ENCODE data around the gene USP49.

USP49 gene

GRCh38 chr6:41759905-41760579 is 135.1 kb downstream of the USP49 start:
- Mint-ChIP-seq H3K4me1 (peaks cover 1% of the 10 kb centered on the region), H3K27me3 (peaks cover 5% of the 10 kb centered on the region), H3K27ac (no peak overlapping the region), H3K36me3 (ENCODE audit: low read depth) (no peaks in the 10 kb centered on the region), H3K9me3 (no peaks in the 10 kb centered on the region), H3K4me3 (no peak overlapping the region)
- DNase-seq (no peak), ATAC-seq (no peak)

DNA sequence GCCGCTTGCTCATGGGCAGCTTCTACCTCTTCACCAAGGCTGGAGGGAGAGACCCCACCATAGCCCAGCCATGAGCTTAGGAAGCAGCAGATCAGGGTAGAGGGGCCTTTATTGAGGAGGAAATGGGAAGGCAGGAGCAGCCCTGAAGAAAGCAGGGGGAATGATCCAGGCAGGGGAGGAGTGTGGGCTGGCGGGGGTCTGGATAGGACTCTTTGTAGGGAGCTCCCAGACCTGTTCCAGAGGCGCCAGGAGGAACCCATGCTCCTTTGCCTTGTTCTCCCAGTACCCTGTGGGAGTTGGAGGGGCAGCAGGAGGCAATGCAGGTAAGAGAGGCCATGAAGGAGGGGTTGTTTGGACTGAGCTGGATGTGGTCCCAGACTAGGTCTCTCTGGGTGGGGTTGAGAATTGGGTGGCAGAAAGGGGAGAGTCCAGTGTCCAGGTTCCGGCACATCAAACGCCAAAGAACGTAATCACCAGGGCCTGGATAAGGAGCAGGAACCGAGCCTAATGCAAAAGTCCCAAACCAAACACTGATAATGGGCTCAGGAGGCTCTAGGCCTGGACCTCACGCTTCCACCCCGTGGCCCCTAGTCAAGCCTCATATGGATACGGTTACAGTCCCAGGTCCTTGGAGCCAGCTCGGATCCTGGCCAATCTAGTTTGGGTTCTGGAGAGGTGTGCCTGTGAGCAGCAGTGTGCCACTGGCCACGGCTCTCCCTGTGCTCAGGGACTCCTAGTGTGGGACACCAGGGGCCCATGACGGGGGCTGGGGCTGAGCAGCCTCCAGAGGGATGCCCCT is 135.9 kb downstream of the USP49 start:
- Mint-ChIP-seq H3K36me3 (ENCODE audit: low read depth) (no peaks in the 10 kb centered on the region), H3K4me1 (peaks cover 1% of the 10 kb centered on the region), H3K27me3 (peaks cover 5% of the 10 kb centered on the region), H3K27ac (no peak overlapping the region), H3K4me3 (no peak overlapping the region), H3K9me3 (no peaks in the 10 kb centered on the region)
- no peak for DNase-seq
- no peak for ATAC-seq

DNA sequence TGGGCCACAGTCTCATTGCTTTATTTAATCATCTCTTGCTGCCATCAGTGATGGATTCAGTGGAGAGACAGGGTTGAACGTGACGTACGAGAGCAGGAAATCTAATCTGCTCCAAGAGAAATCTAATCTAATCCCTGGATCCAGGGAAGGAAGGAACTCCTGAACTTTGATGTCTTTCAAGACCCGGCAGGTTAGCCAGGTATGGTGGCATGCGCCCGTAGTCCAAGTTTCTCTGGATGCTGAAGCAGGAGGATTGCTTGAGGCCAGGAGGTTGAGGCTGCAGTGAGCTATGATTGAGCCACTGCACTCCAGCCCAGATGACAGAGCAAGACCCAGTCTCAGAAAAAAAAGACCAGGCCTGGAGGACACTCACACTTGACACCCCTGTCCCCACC is 136.5 kb downstream of the USP49 start:
- peaks cover 1% of the 10 kb centered on the region for H3K4me1 Mint-ChIP-seq
- DNase-seq (no peak), ATAC-seq (no peak)
- no peaks in the 10 kb centered on the region for H3K9me3 Mint-ChIP-seq
- no peak overlapping the region for H3K27ac Mint-ChIP-seq
- H3K27me3 Mint-ChIP-seq: peaks cover 5% of the 10 kb centered on the region
- no peak overlapping the region for H3K4me3 Mint-ChIP-seq
- no peaks in the 10 kb centered on the region for H3K36me3 Mint-ChIP-seq (ENCODE audit: low read depth)

GRCh38 chr6:41757931-41758640 is 137.1 kb downstream of the USP49 start:
- ATAC-seq (no peak), DNase-seq (no peak)
- no peak overlapping the region for H3K4me3 Mint-ChIP-seq

DNA sequence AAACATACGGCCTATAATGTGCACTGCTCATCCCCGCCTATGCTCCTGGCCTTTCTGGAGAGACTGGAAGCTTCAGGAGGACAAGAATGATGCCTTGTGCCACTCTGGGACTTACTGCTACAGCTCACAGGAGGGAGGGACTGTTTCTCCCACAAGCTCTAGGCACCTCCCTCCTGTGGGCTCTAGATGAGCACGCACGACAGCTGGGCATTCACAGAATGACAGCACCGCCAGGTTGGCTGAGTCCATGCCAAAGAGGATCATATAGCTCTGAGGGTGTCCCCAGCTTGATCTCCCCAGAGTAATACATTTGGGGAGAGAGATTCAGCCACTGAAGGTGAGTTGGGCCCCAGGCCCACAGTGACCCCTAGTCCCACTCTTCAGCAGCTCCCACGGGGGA is 137.9 kb downstream of the USP49 start:
- ATAC-seq (no peak), DNase-seq (no peak)
- Mint-ChIP-seq H3K27me3 (peaks cover 5% of the 10 kb centered on the region), H3K4me3 (no peak overlapping the region), H3K9me3 (no peaks in the 10 kb centered on the region), H3K4me1 (peaks cover 1% of the 10 kb centered on the region), H3K27ac (no peak overlapping the region), H3K36me3 (ENCODE audit: low read depth) (no peaks in the 10 kb centered on the region)

More at GRCh38 chr6:41757931-41758640, 137.1 kb downstream of the USP49 start:
- H3K9me3 Mint-ChIP-seq: no peaks in the 10 kb centered on the region
- H3K27me3 Mint-ChIP-seq: peaks cover 5% of the 10 kb centered on the region
- no peak overlapping the region for H3K27ac Mint-ChIP-seq
- H3K36me3 Mint-ChIP-seq (ENCODE audit: low read depth): no peaks in the 10 kb centered on the region
- peaks cover 1% of the 10 kb centered on the region for H3K4me1 Mint-ChIP-seq

GRCh38 chr6:41756354-41756753 is 138.8 kb downstream of the USP49 start:
- Mint-ChIP-seq H3K9me3 (no peaks in the 10 kb centered on the region), H3K4me1 (peaks cover 1% of the 10 kb centered on the region), H3K36me3 (ENCODE audit: low read depth) (no peaks in the 10 kb centered on the region), H3K4me3 (no peak overlapping the region), H3K27me3 (peaks cover 2% of the 10 kb centered on the region), H3K27ac (no peak overlapping the region)
- DNase-seq (no peak), ATAC-seq (no peak)

DNA sequence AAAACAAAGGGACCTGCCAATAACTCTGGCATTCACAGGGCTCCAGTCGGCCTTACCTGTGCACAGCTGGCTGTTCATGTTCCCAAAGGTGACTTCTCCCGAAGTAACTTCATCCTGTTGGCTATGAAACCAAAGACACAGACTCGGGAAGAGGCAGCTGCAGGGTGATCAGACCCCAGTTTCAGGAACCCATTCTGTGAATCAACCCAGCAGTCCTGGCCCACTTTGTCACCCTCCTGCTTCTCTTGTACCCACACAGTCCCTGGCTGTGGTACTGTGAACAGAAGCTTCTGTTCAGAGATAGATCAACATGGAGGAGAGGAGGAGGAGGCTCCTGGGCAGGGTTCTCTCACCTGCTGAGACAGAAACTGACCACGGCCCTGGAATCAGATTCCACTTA is 139.3 kb downstream of the USP49 start:
- Mint-ChIP-seq H3K27me3 (no peaks in the 10 kb centered on the region), H3K4me3 (no peak overlapping the region), H3K9me3 (no peaks in the 10 kb centered on the region), H3K4me1 (peaks cover 1% of the 10 kb centered on the region), H3K36me3 (ENCODE audit: low read depth) (no peaks in the 10 kb centered on the region), H3K27ac (no peak overlapping the region)
- no peak for DNase-seq
- no peak for ATAC-seq

DNA sequence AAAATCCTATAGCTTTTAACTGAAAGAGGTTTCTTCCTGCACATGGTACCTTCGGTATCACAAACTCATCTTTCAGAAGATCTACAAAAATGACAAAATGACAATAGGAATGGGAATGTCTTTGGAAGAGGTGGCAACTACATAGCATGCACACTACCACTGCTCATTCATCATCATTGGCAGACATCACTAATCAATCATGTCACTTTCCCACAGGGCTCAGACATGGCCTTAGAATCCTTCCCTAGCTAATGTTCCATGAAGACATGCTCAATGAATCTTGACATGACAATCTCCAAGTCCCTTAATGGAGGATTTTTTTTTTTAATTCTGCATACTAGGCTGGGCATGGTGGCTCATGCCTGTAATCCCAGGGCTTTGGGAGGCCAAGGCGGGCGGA is 144.8 kb downstream of the USP49 start:
- no peak overlapping the region for H3K27ac Mint-ChIP-seq
- no peak overlapping the region for H3K4me3 Mint-ChIP-seq
- no peaks in the 10 kb centered on the region for H3K4me1 Mint-ChIP-seq
- no peaks in the 10 kb centered on the region for H3K36me3 Mint-ChIP-seq (ENCODE audit: low read depth)
- no peaks in the 10 kb centered on the region for H3K9me3 Mint-ChIP-seq
- H3K27me3 Mint-ChIP-seq: no peaks in the 10 kb centered on the region
- DNase-seq (no peak), ATAC-seq (no peak)

GRCh38 chr6:41748542-41748941 is 146.6 kb downstream of the USP49 start:
- H3K4me3 Mint-ChIP-seq: no peak overlapping the region
- H3K27ac Mint-ChIP-seq: no peak overlapping the region
- ATAC-seq (no peak), DNase-seq (no peak)
- no peaks in the 10 kb centered on the region for H3K36me3 Mint-ChIP-seq (ENCODE audit: low read depth)
- no peaks in the 10 kb centered on the region for H3K4me1 Mint-ChIP-seq
- H3K9me3 Mint-ChIP-seq: no peaks in the 10 kb centered on the region
- no peaks in the 10 kb centered on the region for H3K27me3 Mint-ChIP-seq

DNA sequence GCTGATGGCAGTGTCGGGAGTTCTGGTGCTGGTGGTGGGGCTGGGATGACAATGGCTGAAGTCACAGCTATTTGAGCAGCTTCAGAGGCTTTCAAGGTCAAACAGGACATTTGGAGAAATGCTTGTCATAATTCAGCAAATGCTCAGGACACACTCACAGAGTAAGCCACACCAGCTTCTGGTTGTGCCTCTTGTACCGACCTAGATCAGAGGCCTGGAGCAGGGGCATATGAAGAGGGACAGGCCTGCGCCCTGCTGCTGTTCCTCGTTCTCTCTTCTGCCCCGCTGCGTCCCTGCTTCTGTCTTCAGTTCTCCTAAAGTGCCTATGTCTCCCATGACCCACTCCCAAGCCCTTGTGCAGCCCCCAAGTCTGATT is 147.1 kb downstream of the USP49 start:
- Mint-ChIP-seq H3K9me3 (no peaks in the 10 kb centered on the region), H3K4me3 (no peak overlapping the region), H3K36me3 (ENCODE audit: low read depth) (no peaks in the 10 kb centered on the region), H3K27ac (no peak overlapping the region), H3K4me1 (no peaks in the 10 kb centered on the region), H3K27me3 (no peaks in the 10 kb centered on the region)
- DNase-seq (no peak), ATAC-seq (no peak)

GRCh38 chr6:41747256-41748101 is 147.7 kb downstream of the USP49 start, which contains the start of gene PGC:
Gene PGC (minus strand): TSS chr6:41747397. CDS start chr6:41747334, 63 bp downstream.
- H3K27ac Mint-ChIP-seq: no peak within 1 kb of the TSS

DNA sequence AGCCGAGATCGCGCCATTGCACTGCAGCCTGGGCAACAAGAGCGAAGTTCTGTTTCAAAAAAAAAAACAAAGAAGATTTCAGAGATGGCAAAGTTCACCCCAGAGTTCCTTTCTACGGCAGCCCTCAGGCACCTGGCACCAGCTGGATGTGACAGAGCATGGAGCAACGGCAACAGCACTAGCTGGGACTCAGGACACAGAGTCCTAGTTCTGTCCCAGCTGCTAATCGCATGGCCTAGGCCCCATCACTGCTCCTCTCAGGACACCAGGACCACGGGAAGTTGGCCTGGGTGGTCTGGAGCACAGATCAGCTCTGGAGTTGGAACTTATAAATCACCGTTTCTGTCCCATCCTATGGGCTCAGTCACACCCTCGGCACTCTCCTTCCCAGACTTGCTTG is 149.1 kb downstream of the USP49 start:
- Mint-ChIP-seq H3K27ac (no peak overlapping the region), H3K4me1 (no peaks in the 10 kb centered on the region), H3K4me3 (no peak overlapping the region), H3K9me3 (no peaks in the 10 kb centered on the region), H3K27me3 (no peaks in the 10 kb centered on the region), H3K36me3 (ENCODE audit: low read depth) (no peaks in the 10 kb centered on the region)
- DNase-seq: no peak
- ATAC-seq: no peak

More at GRCh38 chr6:41747256-41748101, 147.7 kb downstream of the USP49 start, which contains the start of gene PGC:
- Mint-ChIP-seq H3K4me1 (no peaks in the 10 kb centered on the region), H3K4me3 (no peak within 1 kb of the TSS), H3K27me3 (no peaks in the 10 kb centered on the region), H3K36me3 (ENCODE audit: low read depth) (no peaks in the 10 kb centered on the region), H3K9me3 (no peaks in the 10 kb centered on the region)
- ATAC-seq (no peak), DNase-seq (no peak)

GRCh38 chr6:41744236-41744787 is 150.9 kb downstream of the USP49 start:
- no peaks in the 10 kb centered on the region for H3K36me3 Mint-ChIP-seq (ENCODE audit: low read depth)
- no peak for DNase-seq
- ATAC-seq: no peak
- H3K27ac Mint-ChIP-seq: no peak overlapping the region
- no peaks in the 10 kb centered on the region for H3K9me3 Mint-ChIP-seq
- H3K27me3 Mint-ChIP-seq: no peaks in the 10 kb centered on the region
- no peaks in the 10 kb centered on the region for H3K4me1 Mint-ChIP-seq
- no peak overlapping the region for H3K4me3 Mint-ChIP-seq
